Panc1 (cell line): Measurements from ENCODE around the gene ATXN7L1. TPM values are rescaled to one million over a fixed set of nuclear protein-coding genes. Genes with fewer than 3 reads are reported as not detected.

Experiments
- ATAC-seq: fragments of 200-7000 bp; cut with Tn5 transposase; 2 replicates; pipeline ENCODE4 v1.9.1; 2020; ENCODE audit warnings: mild to moderate bottlenecking, moderate library complexity
- BruUV-seq: library from RNA; stranded (reverse); fragments of 400-500 nt; replicated peaks from 2 replicates; lab custom pipeline; 2021; lab: Mats Ljungman, UMichigan
- CTCF ChIA-PET: fragments of 300-600 bp; sonication (Branson Sonifier 250); formaldehyde crosslinking; loops from one replicate; lab custom pipeline; 2022; ENCODE audit warnings: antibody characterized with exemption; lab: Charles Lee
- POLR2A ChIA-PET: fragments of 300-600 bp; sonication (Branson Sonifier 250); formaldehyde crosslinking; loops from one replicate; lab custom pipeline; 2022; ENCODE audit warnings: antibody characterized with exemption; lab: Charles Lee
- DNase-seq: peaks from one replicate; pipeline ENCODE4 v3.0.0-alpha.2; 2010; ENCODE audit warnings: low read depth, low spot score
- H3K27ac ChIP-seq: 2 replicates; pipeline ENCODE4 v1.5.1; 2011; ENCODE audit warnings: mild to moderate bottlenecking, low read length, inconsistent platforms
- H3K27me3 ChIP-seq: fragments of 200-500 bp; sonication (Bioruptor generic); 2 replicates; pipeline ENCODE4 v1.6.0; 2014; ENCODE audit warnings: low read length, inconsistent platforms; ENCODE audit not compliant: control insufficient read depth, insufficient read depth
- H3K36me3 ChIP-seq: fragments of 200-500 bp; sonication (Bioruptor generic); 2 replicates; pipeline ENCODE4 v1.5.1; 2014; ENCODE audit warnings: inconsistent platforms, mild to moderate bottlenecking, low read length, moderate library complexity; ENCODE audit not compliant: control insufficient read depth, insufficient read depth
- H3K4me1 ChIP-seq: 2 replicates; pipeline ENCODE4 v1.5.1; 2011; ENCODE audit warnings: inconsistent platforms, mild to moderate bottlenecking, low read length, moderate library complexity; ENCODE audit not compliant: control insufficient read depth, insufficient read depth
- H3K4me3 ChIP-seq, 2 experiments: 2 replicates each; pipeline ENCODE4 v1.5.1; 2011 to 2012; ENCODE audit warnings: low read depth in 2 of 2, low read length in 2 of 2, mild to moderate bottlenecking in 2 of 2, inconsistent platforms in 1 of 2, moderate library complexity in 1 of 2
- H3K9me3 ChIP-seq: fragments of 200-500 bp; sonication (Bioruptor generic); 2 replicates; pipeline ENCODE4 v1.5.1; 2014; ENCODE audit warnings: low read depth, mild to moderate bottlenecking, inconsistent platforms, low read length, moderate library complexity; ENCODE audit not compliant: control insufficient read depth, insufficient read depth
- POLR2AphosphoS5 ChIP-seq: IDR thresholded peaks from 2 replicates; pipeline ENCODE4 v1.6.1; 2012; ENCODE audit warnings: mild to moderate bottlenecking, low read depth, low read length, moderate library complexity
- REST ChIP-seq, 2 experiments: IDR thresholded peaks; 2 replicates each; pipeline ENCODE4 v1.6.1; 2011 to 2012; ENCODE audit warnings: low read depth in 2 of 2, control low read depth in 1 of 2, low read length in 1 of 2, mild to moderate bottlenecking in 1 of 2, moderate library complexity in 1 of 2; ENCODE audit not compliant: insufficient read depth in 1 of 2
- SIN3A ChIP-seq: IDR thresholded peaks from 2 replicates; pipeline ENCODE4 v1.6.1; 2012; ENCODE audit warnings: low read depth, mild to moderate bottlenecking, low read length, moderate library complexity, borderline replicate concordance; ENCODE audit not compliant: insufficient read depth
- TCF7L2 ChIP-seq: IDR thresholded peaks from 2 replicates; pipeline ENCODE4 v1.6.1; 2011; ENCODE audit warnings: mild to moderate bottlenecking, low read depth, low read length, inconsistent platforms
- in situ Hi-C: cut with HindIII; loops from 2 replicates; pipeline ENCODE4 v1.10.0; 2016; ENCODE audit warnings: low sequenced_read_pairs, low pct_unique_long_range_greater_than_20kb
- intact Hi-C: fragments of 100-400 bp; cut with micrococcal nuclease; formaldehyde crosslinking; loops from one replicate; pipeline ENCODE4 v1.10.0; 2022; ENCODE audit not compliant: unreplicated experiment
- total RNA-seq: library from RNA; stranded (reverse); gene quantifications from one replicate; pipeline ENCODE4 v1.2.1, GENCODE V29; 2021; ENCODE audit not compliant: unreplicated experiment

ATXN7L1 gene
- total RNA-seq, 1 experiment from 2014 or later: 10.8 TPM

GRCh38 chr7:105751054-105751453 is 125.3 kb downstream of the ATXN7L1 start:
- POLR2A ChIA-PET: no interaction called here
- Histone ChIP-seq H3K36me3 (no peaks in the 10 kb centered on the region), H3K9me3 (no peaks in the 10 kb centered on the region), H3K4me1 (no peaks in the 10 kb centered on the region), H3K27ac (no peak overlapping the region), H3K4me3 (no peak overlapping the region), H3K27me3 (no peaks in the 10 kb centered on the region)
- no TSS peak for BruUV-seq
- CTCF ChIA-PET: no interaction called here
- no peak for TF ChIP-seq REST (IDR thresholded peaks at IDR 0.05; ENCODE audit: insufficient read depth in 1 of 2, low read depth in 2 of 2, low read length in 1 of 2)
- ATAC-seq: no peak
- in situ Hi-C loops (no loop called here), intact Hi-C loops (no loop called here)
- DNase-seq: no peak

GRCh38 chr7:105748701-105749100 is 127.7 kb downstream of the ATXN7L1 start:
- no peak for DNase-seq
- no peak for TF ChIP-seq TCF7L2
- no peak overlapping the region for H3K27ac ChIP-seq
- no peaks in the 10 kb centered on the region for H3K36me3 ChIP-seq
- H3K27me3 ChIP-seq: no peaks in the 10 kb centered on the region
- no peaks in the 10 kb centered on the region for H3K9me3 ChIP-seq
- POLR2A ChIA-PET: interaction anchor here (0.6 kb wide), 1 partner anchor 557 kb away, joined by 4 read pairs; no protein-coding TSS in a partner anchor
- H3K4me3 ChIP-seq: no peak overlapping the region
- no peak for ATAC-seq
- intact Hi-C loops: loop anchor here (10.0 kb wide), 1 partner anchor 94 kb away; no protein-coding TSS in a partner anchor
- H3K4me1 ChIP-seq: no peaks in the 10 kb centered on the region
- in situ Hi-C loops: no loop called here
- BruUV-seq: no TSS peak
- CTCF ChIA-PET: no interaction called here

- BruUV-seq: no TSS peak
- intact Hi-C loops (loop anchor here (10.0 kb wide), 1 partner anchor 91 kb away; no protein-coding TSS in a partner anchor), in situ Hi-C loops (no loop called here)
- POLR2A ChIA-PET: no interaction called here
- TF ChIP-seq SIN3A (no peak), POLR2AphosphoS5 (no peak), REST (IDR thresholded peaks at IDR 0.05; ENCODE audit: insufficient read depth in 1 of 2, low read depth in 2 of 2, low read length in 1 of 2) (no peak)
- Histone ChIP-seq H3K27me3 (no peaks in the 10 kb centered on the region), H3K9me3 (no peaks in the 10 kb centered on the region), H3K27ac (no peak overlapping the region), H3K4me1 (no peaks in the 10 kb centered on the region), H3K4me3 (no peak overlapping the region), H3K36me3 (no peaks in the 10 kb centered on the region)
- no peak for ATAC-seq
- DNase-seq: no peak
- CTCF ChIA-PET: no interaction called here
Measured at GRCh38 chr7:105745681-105746330, 130.6 kb downstream of the ATXN7L1 start.
